Breast epithelium (tissue), 3 donors: Measurements from ENCODE around the gene ANKRD2.

Experiments
- CTCF ChIP-seq, 3 donors: fragments of 450-650 bp; IDR thresholded peaks; one replicate each; pipeline ENCODE4 v1.5.1; 2016 to 2017; ENCODE audit warnings: antibody characterized with exemption in 3 of 3, mild to moderate bottlenecking in 3 of 3, moderate library complexity in 3 of 3
- POLR2A ChIP-seq: fragments of 450-650 bp; IDR thresholded peaks from one replicate; pipeline ENCODE4 v1.6.1; 2016; ENCODE audit warnings: antibody characterized with exemption, mild to moderate bottlenecking, moderate library complexity
- POLR2AphosphoS5 ChIP-seq, 3 donors: sonication (generic); formaldehyde crosslinking; IDR thresholded peaks; one replicate each; pipeline ENCODE4 v1.6.1; 2017; ENCODE audit warnings: antibody characterized with exemption in 3 of 3

GRCh38 chr10:97599272-97599619 is 26.7 kb downstream of the ANKRD2 start:
- TF ChIP-seq CTCF (IDR thresholded peaks at IDR 0.05) (no peak), POLR2A (no peak), POLR2AphosphoS5 (IDR thresholded peaks at IDR 0.05) (no peak)
